Activated T-cell treated with anti-CD3 and anti-CD28 coated beads for 48 hours (primary cell): ENCODE results near the gene PLA2G12A.

Source experiments
- DNase-seq: peaks from one replicate; pipeline ENCODE4 v3.0.0-alpha.2; 2020; ENCODE audit warnings: low read depth

PLA2G12A gene

DNA sequence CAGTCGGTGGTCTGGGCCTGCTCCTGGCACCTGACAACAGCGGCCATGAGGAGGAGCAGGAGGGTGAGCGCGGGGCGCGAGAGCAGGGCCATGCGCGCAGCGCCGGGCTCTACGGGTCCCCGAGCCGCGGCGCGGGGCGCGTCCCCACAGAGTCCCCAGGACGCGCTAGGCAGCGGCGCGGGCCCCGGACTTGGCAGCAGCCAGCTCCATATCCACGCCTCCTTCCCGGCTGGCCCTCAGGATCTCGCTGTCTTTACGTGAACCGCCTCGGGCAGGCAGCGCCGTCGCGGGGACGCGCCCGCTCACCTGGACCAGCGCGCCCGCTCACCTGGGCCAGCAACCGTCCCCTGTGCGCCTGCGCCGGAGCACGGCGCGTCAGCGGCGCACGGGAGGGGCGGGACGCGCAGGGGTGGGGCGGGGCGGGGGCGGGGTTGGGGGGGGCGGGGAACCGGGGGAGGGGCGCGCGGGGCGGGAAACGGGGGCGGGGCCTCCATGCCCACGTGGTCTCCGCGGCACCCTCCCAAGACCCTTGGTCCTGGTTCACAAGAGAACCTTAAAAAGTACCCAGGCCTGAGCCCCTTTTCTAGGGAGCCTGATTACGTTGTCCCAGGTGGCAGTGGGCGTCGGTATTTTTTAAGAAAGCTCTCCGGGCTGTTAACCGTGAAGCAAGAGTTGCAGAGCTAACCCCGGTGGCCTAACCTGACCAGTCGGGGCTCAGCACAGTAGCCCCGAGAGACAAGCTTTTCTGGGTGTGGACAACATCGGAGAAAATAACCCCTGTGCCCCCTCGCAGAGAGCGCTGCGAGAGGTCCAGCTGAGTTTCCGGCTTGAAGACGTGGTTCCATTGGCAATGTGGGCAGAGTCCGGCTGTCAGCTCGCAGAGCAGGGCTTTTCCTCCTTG, at the start of gene PLA2G12A:
TSS of gene PLA2G12A (minus strand) at position 353 of the 901 bp plus-strand sequence. CDS start at position 92, 261 bp downstream.
- DNase-seq = peak; percentile 71

DNA sequence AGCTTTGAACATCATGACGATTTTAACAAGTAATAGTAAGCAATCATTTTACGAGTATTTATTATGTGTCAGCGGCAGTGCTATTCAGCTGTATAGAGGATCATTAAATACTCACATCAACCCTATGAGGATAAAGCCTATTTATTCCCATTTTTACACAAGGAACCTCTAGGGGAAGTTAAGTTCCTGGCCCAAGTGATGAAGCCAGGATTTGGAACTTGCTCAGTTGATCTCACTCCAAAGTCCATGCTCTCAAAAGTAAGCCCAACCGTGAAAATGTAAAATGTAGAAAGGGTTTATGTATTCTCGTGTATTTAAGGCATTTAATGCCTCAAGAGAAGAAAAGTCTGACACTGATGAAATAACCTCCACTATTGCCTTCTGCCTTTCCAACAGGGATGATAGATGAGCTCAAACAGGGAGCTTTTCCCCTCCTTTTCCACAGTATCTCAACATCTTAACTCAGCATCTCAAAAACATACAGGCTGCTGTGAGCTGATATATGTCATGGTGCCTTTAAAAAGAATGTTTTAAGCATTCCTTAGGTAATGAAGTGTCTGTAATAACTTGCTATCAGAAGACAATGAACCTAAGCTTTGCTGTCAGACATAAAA, 35.0 kb upstream of the PLA2G12A start:
- DNase-seq = no peak

DNA sequence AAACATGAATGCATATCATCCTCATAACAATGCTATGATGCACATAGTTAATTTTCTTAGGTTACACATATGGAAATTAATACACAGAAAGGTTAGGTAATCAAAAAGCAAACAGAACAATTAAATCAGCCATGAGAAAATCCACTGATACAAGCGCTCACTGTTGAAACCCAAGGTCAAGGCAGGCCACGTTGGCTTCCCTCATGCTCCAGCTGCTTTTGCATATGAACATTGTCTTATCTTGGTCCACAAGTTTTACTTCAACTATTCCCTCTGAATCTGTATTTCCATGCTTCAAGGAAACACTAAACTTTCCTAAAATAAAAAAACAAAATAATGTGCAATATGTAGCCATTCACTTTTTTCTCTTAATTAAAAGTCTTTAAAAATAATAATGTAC, 34.5 kb upstream of the PLA2G12A start:
- DNase-seq = no peak

DNA sequence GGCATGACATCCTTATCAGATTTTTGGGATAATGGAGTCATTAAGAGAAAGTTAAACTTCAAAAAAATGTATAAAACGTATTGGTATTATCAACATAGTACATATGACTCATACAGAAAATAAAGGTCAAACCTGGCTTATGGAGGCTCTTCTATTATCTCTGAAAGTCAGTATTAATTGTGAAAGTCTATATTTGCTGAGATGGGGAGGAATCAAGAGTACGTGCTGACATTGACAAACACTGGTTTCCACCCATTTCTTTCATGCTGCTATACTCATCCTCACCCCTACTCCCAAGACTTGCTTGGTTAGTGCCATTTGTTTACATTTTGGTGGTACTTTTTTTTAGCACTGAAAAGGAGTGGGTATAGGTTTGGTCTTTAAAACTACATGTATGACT, 30.8 kb upstream of the PLA2G12A start:
- no peak for DNase-seq

DNA sequence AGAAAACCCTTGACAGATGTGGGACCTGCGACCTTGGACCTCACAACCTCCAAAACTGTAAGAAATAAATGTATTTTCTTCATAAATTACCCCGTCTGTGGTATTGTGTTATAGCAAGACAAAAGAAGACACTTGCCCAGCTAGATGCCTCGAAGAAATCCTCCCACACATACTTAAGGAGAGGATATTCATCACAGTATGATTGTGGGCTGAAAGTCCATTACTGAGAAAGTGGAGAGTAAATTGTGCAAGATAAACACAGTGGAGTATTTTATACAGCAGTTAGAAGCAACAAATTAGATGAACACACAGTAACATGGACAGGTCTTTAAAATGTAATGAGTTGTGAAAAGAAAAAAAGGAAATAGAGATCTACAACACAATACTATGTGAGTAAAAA, 25.8 kb upstream of the PLA2G12A start:
- no peak for DNase-seq

DNA sequence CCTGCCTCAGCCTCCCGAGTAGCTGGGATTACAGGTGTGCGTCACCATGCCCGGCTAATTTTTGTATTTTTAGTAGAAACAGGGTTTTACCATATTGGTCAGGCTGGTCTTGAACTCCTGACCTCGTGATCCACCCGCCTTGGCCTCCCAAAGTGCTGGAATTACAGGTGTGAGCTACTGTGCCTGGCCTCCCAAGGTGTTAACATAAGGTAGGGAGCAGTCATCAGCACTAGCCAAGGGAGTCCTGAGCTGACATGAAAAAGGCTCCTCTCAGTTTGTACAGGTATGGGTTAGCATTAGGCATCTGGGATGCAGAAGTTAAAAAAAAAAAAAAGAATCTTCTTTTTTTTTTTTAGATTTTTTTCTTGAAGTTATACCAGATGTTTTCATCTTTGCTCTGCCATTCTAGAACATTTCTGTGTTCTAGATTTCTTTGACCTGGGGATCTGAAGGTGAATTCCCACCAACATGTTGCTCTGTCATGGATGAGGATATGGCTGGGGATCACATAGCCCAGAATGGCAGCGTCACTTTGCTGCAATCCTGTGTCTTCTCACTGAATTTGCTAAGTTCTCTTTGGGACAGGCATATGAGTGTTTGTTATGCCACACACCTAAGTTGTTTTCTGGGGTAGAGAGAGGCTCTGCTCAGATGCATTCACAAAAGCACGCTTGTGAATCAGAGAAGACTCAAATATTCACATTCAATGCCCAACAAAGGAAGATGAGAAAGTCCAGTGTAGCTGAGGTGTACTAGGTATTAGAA, 24.4 kb upstream of the PLA2G12A start:
- DNase-seq = no peak

DNA sequence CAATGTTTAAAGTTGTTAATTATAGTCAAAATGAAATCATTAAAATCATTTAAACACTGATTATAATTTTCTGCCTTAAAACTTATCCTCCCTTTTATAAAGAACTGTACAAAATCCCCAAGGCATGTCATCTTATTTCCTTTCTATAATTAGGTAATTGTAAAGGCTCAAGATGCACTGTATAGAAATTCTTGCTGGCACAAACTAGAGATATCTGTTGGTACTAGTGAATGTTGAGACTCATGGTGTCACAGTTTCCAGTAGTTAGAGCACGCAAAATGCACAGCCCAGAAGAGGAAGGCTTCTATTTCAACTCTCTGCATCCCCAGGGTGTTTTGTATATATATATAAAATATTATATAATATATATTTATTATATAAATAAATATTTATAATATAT, 22.7 kb upstream of the PLA2G12A start:
- no peak for DNase-seq

DNA sequence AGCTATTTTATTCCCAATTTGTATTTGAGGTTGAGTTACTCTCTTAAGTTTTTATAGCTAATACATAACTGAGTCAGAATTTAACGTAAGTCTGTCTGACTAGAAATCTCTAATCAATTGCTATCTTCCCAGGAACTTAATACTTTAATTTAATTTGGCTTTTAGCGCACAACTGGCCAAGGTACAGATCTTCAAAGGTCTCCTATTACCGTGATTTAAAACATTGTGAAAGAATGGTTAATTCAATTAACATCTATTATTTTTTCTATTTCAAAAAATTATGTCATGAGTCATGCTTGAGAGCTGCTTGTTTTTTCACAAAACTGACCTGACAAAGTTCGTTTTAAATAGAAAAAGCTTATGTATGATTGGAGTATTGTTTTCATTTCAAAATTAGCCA, 22.0 kb upstream of the PLA2G12A start:
- no peak for DNase-seq

DNA sequence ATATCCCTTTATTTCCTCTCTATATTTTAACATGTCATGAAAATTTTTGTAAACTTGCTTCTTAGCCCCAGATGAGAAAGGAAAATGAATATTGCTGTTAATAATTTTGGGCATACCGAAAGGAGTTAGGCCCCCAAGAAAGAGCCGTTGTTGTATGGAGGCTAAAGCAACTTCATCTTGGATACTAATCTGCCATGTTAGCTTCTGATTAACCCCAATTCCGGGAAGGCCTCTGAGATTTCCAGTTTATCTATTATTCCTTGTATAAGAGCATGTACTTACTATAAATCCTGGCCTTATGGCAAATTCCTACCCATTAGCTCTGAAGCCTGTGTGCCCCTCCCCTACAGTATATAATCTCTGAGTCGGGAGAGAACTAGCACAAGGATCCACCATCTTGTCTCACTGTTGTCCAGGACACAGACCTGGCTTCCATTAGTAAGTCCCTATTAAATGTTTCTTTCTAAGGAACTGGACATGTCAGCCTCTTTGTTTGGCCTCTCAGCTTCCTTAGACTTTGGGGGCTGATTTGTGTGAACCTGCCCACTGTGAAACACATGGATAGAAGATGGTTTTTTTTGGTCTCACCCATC, 20.9 kb upstream of the PLA2G12A start:
- DNase-seq = no peak

DNA sequence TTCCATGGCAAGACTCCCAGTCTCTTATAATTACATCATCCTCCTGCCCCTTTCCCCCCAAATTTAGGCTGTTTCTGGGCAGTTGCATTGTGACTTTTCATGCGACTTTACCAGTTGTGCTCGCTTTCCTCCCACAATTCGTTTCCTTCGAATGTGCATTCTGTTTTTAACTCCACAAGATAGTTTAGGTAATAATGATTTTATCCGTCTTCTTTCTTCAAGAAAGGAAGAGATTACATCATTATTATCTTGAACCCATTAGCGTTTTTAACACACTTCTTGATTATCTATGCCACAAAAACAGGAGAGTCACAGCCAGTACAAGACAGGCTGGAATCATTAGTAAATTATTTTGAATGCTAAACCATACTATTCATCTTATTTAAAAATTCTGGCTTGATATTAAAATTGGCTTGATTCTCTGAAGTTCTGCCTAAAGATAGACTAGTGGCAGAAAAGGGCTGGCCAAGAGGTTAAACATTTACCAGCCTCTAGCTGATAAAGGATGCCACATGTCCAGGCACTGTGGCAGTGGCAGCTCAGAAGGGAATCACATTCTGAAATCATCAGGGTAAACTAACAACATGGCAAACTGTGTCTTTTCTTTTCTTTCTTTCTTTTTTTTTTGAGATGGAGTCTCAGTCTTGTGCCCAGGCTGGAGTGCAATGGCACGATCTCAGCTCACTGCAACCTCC, 19.7 kb upstream of the PLA2G12A start:
- no peak for DNase-seq

DNA sequence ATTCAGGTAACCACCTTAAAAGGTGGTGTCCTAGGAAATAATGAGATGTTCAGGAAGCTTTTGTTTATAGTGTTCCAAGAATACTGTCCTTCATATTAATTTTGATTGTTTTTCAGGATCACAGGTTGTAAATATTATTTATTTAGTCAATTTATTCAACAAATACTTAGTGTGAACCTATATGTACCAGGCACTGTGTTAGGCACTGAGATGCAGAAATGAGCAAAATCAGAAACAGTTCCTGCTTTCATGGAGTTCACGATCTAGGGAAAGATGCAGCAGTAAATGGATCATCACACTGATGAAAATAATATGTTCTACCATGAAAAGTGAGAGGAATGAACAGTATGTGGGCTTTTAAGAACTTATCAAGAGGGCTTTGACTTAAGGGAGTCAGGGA, 18.2 kb upstream of the PLA2G12A start:
- no peak for DNase-seq

DNA sequence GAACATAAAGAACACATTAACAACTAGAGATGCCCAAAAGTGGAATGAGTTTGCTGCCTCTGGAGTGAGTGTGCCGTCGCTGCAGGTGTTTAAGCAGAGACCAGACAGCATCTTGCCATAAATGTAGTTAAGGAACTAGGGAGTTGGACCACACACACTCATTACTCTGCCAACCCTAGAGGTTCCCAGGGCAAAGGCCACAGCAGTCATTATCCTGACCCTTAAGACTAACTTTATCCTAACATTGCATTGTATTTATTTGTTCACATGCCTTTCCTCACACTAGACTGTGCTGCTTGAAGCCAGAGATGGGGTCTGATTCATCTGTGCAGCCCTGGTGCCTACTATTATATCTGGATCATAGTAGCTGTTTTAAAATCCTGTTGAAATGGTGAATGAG, 16.9 kb upstream of the PLA2G12A start:
- no peak for DNase-seq

DNA sequence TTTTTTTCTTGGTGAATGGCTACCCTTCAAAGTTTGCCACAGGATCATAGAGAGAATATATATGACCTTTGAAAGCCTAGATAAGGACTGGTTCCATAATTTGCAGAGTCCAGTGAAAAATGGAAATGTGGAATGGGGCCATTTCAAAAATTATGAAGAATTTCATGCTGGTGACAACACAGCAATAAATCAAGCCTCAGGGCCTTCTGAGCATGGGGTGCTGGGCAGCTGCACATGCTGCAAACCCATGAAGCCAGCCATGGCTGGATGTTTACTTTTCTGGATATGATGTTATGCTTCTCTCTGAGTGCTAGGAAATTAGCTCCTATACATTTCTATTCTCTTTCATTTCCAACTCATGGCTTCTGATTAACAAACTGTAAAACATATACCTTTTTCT, 16.0 kb upstream of the PLA2G12A start:
- no peak for DNase-seq

DNA sequence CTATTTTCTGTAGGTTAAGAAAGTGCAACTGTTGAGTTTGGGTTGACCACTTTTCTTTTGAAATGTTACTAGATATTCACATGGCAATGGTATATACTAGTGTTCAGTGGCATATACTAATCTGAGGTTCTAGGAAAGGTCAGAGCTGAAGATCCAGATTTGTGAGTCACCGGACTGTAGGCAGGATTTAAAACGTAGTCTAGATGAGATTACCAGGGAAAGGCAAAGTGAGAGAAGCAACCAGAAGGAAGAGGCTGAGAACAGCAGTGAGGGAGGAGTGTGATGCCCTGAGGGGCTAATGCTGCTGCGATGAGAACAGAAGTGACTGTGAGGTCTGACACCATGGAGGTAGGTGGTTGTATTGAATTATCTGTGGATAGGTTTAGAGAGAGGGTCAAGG, 9.7 kb upstream of the PLA2G12A start:
- no peak for DNase-seq

DNA sequence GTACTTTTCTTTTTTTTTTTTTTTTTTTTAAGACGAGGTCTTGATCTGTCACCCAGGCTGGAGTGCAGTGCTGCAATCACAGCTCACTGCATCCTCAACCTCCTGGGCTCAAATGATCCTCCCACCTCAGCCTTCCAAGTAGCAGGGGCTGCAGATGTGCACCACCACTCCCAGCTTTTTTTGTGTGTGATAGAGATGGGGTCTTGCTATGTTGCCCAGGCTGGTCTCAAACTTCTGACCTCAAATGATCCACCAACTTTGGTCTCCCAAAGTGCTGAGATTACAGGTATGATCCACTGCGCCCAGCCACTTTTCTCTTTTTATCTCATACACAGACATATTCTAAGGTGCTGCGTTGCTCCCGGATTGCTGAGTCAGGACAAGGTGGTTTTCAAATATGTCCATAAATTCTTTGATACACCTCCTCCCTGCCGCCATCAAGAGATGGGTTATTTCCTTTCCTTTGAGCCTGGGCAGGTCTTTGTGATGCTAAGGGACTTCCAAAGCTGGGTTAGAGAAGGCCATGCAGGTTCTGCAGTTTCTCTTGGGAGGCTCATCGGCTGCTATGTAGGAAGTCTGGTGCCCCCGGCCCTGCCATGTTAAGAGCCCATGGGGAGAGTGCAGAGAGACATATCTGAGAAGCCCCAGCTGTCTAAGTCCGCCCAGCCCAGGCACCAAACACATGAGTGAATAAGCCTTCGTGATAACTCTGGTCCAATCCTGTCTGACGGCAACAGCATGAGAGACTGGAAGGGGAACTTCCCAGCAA, 8.4 kb upstream of the PLA2G12A start:
- DNase-seq = no peak

DNA sequence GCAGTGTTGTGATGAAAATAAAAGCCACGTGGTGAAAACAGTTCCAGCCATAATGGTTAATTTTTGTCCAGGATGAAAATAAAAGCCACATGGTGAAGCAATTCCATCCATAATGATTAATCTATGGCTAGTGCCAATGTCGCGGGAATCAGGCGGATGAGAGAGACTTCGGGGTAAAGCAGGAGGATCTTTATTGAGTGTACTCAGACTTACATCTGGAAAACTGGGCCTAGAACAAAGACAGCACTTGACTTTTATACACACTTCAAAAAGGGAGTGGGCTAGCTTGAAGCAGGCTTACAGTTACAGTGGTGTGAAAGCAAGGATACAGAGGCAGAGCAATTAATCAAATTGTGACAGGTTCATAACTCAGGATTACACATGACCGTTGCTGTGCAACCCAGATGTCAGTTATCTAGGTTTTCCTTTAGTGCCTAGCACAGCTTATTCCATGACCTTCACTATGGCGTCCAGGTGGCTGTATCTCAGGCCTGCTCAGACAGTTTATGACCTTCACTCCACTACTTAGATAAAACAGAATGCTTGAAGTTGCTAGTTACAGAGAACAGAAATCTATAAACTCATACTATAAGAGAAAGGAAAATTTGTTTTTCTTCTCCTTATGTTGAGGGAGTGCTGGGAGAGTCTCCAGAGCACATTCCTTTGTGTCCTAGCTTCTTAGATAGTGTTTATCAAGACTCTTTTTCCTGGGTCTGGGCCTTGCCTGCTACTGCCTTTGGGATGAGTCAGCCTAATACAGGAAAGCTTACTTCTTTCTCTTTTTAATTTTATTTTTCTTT, 5.9 kb upstream of the PLA2G12A start:
- DNase-seq = no peak

DNA sequence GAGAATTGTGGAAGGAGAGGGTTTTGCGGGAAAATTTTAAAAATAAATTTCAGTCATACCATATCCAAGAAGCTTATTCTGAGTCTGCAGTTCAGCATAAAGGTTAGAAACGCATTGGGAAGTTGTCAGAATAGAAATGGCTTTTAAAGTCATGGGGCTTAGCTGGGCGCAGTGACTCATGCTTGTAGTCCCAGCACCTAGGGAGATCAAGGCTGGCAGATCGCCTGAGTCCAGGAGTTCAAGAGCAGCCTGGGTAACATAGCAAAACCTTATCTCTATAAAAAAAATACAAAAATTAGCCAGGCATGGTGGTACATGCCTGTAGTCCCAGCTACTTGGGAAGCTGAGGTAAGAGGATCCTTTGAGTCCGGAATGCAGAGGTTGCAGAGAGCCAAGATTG, 3.9 kb upstream of the PLA2G12A start:
- DNase-seq = no peak

DNA sequence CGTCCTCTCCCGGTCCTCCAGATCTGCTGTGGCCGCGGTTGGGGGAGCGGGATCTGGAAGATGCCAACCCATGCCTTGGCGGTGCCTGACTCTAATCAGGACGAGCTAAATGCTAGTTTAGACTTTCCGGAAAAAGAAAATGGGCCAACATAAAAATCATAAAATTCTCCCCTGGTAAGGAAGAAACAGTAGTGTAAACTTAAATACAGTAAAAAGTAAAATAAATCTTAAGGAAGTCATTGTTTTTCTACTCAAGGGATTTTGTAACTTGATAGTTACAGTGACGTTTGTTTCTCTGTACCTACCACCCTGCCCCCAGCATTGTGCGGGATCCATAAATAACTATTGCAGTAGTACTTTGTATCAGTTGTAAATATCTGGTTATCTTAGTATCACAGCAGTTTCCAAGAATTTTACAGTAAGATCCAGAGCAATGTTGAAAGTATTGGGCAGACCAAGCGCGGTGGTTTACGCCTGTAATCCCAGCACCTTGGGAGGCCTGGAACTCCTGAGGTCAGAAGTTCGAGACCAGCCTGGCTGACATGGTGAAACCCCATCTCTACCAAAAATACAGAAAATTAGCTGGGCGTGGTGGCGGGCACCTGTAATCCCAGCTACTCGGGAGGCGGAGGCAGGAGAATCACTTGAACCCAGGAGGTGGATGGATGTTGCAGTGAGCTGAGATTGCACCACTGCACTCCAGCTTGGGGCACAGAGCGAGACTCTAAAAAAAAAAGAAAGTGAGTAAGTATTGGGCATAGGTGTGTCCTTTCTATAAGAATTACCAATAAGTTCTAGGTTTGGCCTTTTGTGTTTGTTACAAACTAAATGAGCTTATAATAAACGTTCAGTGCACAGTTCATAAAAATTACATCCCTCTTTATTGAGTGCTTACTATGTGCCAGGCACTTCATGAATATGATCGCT, 1.0 kb upstream of the PLA2G12A start:
- no peak for DNase-seq

DNA sequence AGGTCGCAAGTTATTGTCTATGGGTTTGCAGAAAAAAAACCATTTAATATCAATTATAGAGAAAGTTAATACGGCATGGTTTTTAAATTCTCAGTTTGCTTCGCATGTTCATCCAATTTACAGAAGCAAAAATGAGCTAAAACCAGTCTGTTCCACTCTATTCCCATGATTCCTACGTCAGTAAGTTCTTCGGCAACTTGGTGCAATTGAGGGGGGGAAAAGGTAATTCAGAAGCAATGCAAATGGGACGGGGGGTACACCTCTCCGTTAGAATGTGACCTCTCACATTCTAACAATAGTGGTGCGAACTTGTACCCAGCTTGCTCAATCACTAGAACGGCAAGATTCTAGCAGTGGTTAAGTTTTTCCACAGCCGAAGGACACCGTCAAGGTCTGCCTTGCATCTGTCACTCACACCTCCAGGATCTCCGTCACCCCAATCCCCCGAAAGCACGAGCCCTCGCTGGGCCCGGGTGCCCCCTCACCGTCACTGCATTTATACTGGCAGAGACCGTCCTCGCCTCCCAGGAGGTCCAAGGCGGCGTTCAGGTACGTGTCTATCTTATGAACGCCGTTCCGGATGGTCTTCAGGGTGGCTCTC, 653 bp downstream of the PLA2G12A start:
- DNase-seq = no peak
